ENCODE results near the gene MAP4K5. TPM values are rescaled to one million over a fixed set of nuclear protein-coding genes. Genes with fewer than 3 reads are reported as not detected.
A peak's percentile ranks its signal among the peaks of the same experiment; 100 is the strongest.

The MAP4K5 gene
- total and polyA plus RNA-seq, 10 donors, result 9.1 to 172 (median 55.4) TPM

GRCh38 chr14:50533241-50533705 lies 904 bp upstream of the MAP4K5 start:
- no peaks in the 10 kb centered on the region for H3K27me3 ChIP-seq (replicated peaks in 1 of 7)
- no peak for DNase-seq
- intact Hi-C loops (cut with DNase I; ENCODE audit: low total_unique reads), result loop anchor here (2.0 kb wide), 1 partner anchor 216 kb away; no protein-coding TSS in a partner anchor
- H3K36me3 ChIP-seq, result peaks cover 0 to 10% (median 0%) of the 10 kb centered on the region in 6 donors
- peaks cover 0 to 5% (median 0%) of the 10 kb centered on the region in 8 donors for H3K9me3 ChIP-seq
- peak overlapping the region in 7 of 8 donors; percentile 87 to 98 (median 96) for H3K27ac ChIP-seq
- TF ChIP-seq CTCF (IDR thresholded peaks at IDR 0.05 in 8 of 11, conservative IDR thresholded peaks at IDR 0.05 in 3 of 11) (no peak), POLR2AphosphoS5 (IDR thresholded peaks at IDR 0.05) (no peak), POLR2A (IDR thresholded peaks at IDR 0.05) (no peak)
- 13 to 27% (median 18%) methylated on average over 5 of the region's 5 CpGs for WGBS, 5 donors
- peak overlapping the region in 7 of 8 donors; percentile 75 to 91 (median 84) for H3K4me3 ChIP-seq
- peaks cover 26 to 54% (median 48%) of the 10 kb centered on the region in 6 donors for H3K4me1 ChIP-seq

GRCh38 chr14:50531595-50532501 lies 521 bp downstream of the MAP4K5 start:
- WGBS, 5 donors, result 0 to 2% (median 1%) methylated on average over 20 to 82 of the region's 82 CpGs

GRCh38 chr14:50530794-50531365 lies 1.5 kb downstream of the MAP4K5 start:
- no peak for DNase-seq
- H3K4me3 ChIP-seq, result peak overlapping the region; percentile 75 to 91 (median 84)
- no peaks in the 10 kb centered on the region for H3K9me3 ChIP-seq
- H3K4me1 ChIP-seq, result peaks cover 26 to 78% (median 55%) of the 10 kb centered on the region in 6 donors
- H3K27me3 ChIP-seq (replicated peaks in 1 of 7), result no peaks in the 10 kb centered on the region
- intact Hi-C loops (cut with DNase I; ENCODE audit: low total_unique reads), result no loop called here
- no peak for TF ChIP-seq POLR2A (IDR thresholded peaks at IDR 0.05)
- no peak for TF ChIP-seq CTCF (IDR thresholded peaks at IDR 0.05 in 8 of 11, conservative IDR thresholded peaks at IDR 0.05 in 3 of 11)
- TF ChIP-seq POLR2AphosphoS5 (IDR thresholded peaks at IDR 0.05), result no peak
- 42 to 60% (median 54%) methylated on average over 8 of the region's 8 CpGs for WGBS, 5 donors
- peak overlapping the region in 5 of 8 donors; percentile 94 to 98 (median 97) for H3K27ac ChIP-seq
- H3K36me3 ChIP-seq, result peaks cover 0 to 10% (median 0%) of the 10 kb centered on the region in 6 donors

More at GRCh38 chr14:50531595-50532501, 521 bp downstream of the MAP4K5 start:
- peaks cover 26 to 68% (median 51%) of the 10 kb centered on the region in 6 donors for H3K4me1 ChIP-seq
- TF ChIP-seq POLR2A (IDR thresholded peaks at IDR 0.05) (no peak), POLR2AphosphoS5 (IDR thresholded peaks at IDR 0.05) (no peak), CTCF (IDR thresholded peaks at IDR 0.05 in 8 of 11, conservative IDR thresholded peaks at IDR 0.05 in 3 of 11) (no peak)
- H3K27me3 ChIP-seq (replicated peaks in 1 of 7), result no peaks in the 10 kb centered on the region
- H3K9me3 ChIP-seq, result no peaks in the 10 kb centered on the region
- intact Hi-C loops (cut with DNase I; ENCODE audit: low total_unique reads), result loop anchor here (2.0 kb wide), 1 partner anchor 215 kb away; no protein-coding TSS in a partner anchor
- H3K27ac ChIP-seq, result peak overlapping the region; percentile 87 to 98 (median 96)
- DNase-seq, result peak; percentile 90
- H3K4me3 ChIP-seq, result peak overlapping the region; percentile 75 to 91 (median 84)
- H3K36me3 ChIP-seq, result peaks cover 0 to 10% (median 0%) of the 10 kb centered on the region in 6 donors

All from spleen (tissue), 11 donors.